Osteocyte (in vitro differentiated cells): ENCODE results near the gene PKMYT1. TPM values are rescaled to one million over a fixed set of nuclear protein-coding genes. Genes with fewer than 3 reads are reported as not detected.

Experiments used
- DNase-seq: peaks from one replicate; pipeline ENCODE4 v3.0.0; 2021; ENCODE audit warnings: mixed read lengths; ENCODE audit not compliant: unreplicated experiment; ENCODE audit errors: extremely low spot score
- H3K27ac Mint-ChIP-seq: one replicate; pipeline ENCODE4 v1.8.0; 2021; ENCODE audit warnings: mild to moderate bottlenecking, mixed read lengths; ENCODE audit not compliant: unreplicated experiment
- H3K27me3 Mint-ChIP-seq: one replicate; pipeline ENCODE4 v1.8.0; 2021; ENCODE audit warnings: mixed read lengths; ENCODE audit not compliant: unreplicated experiment
- H3K36me3 Mint-ChIP-seq: one replicate; pipeline ENCODE4 v1.8.0; 2021; ENCODE audit warnings: mixed read lengths; ENCODE audit not compliant: unreplicated experiment
- H3K4me1 Mint-ChIP-seq: one replicate; pipeline ENCODE4 v1.8.0; 2021; ENCODE audit warnings: mixed read lengths; ENCODE audit not compliant: unreplicated experiment
- H3K4me3 Mint-ChIP-seq: one replicate; pipeline ENCODE4 v1.8.0; 2021; ENCODE audit warnings: mild to moderate bottlenecking, moderate library complexity, mixed read lengths; ENCODE audit not compliant: unreplicated experiment
- H3K9me3 Mint-ChIP-seq: one replicate; pipeline ENCODE4 v1.8.0; 2021; ENCODE audit warnings: mixed read lengths; ENCODE audit not compliant: unreplicated experiment
- CTCF ChIP-seq: fragments of 200-600 bp; sonication (generic); IDR thresholded peaks from 2 replicates; pipeline ENCODE4 v1.5.0; 2021; ENCODE audit warnings: antibody characterized with exemption, mild to moderate bottlenecking, moderate library complexity
- long read RNA-seq: library from polyadenylated mRNA; unstranded; transcript quantifications from one replicate; pipeline ENCODE4 v2.0.0, GENCODE V29; 2021
- total RNA-seq: library from RNA; stranded (reverse); gene quantifications from 2 replicates; pipeline ENCODE4 v1.2.1, GENCODE V29; 2021

Gene PKMYT1
- 10.4 and 14.0 TPM in 2 replicates for total RNA-seq
- long read RNA-seq, partial matches to known transcripts: 0 of 1 reads
- long read RNA-seq, other reads (novel, unspliced or antisense): 1 of 1 reads

- Mint-ChIP-seq H3K27ac (peak within 1 kb of the TSS; percentile 77), H3K9me3 (no peaks in the 10 kb centered on the region), H3K4me1 (peaks cover 15% of the 10 kb centered on the region), H3K4me3 (peak within 1 kb of the TSS; percentile 75), H3K36me3 (no peaks in the 10 kb centered on the region), H3K27me3 (no peaks in the 10 kb centered on the region)
- peak; percentile 98 for DNase-seq
- no peak for TF ChIP-seq CTCF
Measured at GRCh38 chr16:2980227-2981176, at the start of gene PKMYT1. TSS of gene PKMYT1 (minus strand) at chr16:2980446. CDS start at chr16:2979657, 789 bp downstream.

- peaks cover 2% of the 10 kb centered on the region for H3K36me3 Mint-ChIP-seq
- H3K27ac Mint-ChIP-seq: no peak overlapping the region
- no peak overlapping the region for H3K4me3 Mint-ChIP-seq
- no peak for TF ChIP-seq CTCF
- H3K9me3 Mint-ChIP-seq: no peaks in the 10 kb centered on the region
- H3K27me3 Mint-ChIP-seq: peaks cover 24% of the 10 kb centered on the region
- peaks cover 2% of the 10 kb centered on the region for H3K4me1 Mint-ChIP-seq
- no peak for DNase-seq
Measured at GRCh38 chr16:3029491-3030221, 49.4 kb upstream of the PKMYT1 start.

- TF ChIP-seq CTCF: no peak
- Mint-ChIP-seq H3K9me3 (no peaks in the 10 kb centered on the region), H3K36me3 (peaks cover 2% of the 10 kb centered on the region), H3K27me3 (peaks cover 16% of the 10 kb centered on the region), H3K4me1 (peaks cover 6% of the 10 kb centered on the region), H3K27ac (no peak overlapping the region), H3K4me3 (no peak overlapping the region)
- no peak for DNase-seq
Measured at GRCh38 chr16:3028716-3029319, 48.6 kb upstream of the PKMYT1 start.

DNA sequence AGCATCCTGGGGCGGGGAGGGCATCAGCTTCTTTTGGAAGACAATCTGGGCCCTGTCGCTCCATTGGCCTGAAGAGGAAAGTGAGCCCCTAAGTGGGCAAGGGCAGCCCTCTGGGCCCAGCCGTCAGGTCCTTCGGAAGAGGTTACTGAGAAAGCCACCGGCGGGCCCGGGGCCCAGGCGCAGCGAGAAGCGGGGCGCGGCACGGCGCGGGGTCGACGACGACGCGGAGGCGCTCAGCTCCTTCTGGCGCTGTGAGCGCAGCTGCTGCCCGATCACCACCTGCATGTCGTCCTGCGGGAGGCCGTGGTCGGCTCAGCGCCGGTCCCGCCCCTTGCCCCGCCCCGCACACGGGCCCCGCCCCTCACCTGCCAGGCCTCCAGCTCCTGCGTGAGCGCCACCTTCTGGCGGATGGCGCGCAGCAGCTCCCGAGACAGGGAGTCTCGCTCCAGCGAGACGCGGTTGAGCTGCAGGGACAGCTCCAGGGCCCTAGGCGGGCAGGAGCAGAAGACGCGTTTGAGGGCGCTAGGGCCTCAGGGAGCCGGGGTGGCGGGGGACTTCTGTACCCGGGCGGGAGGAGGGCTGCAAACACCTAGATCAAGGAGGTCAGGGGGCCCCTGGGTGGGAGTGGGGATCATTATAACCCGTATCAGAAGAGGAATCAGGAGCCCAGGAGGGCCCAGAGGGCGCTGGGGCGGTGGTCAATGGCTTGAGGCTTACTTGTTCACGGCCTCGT is 47.9 kb upstream of the PKMYT1 start:
- Mint-ChIP-seq H3K27ac (no peak overlapping the region), H3K36me3 (peaks cover 2% of the 10 kb centered on the region), H3K27me3 (peaks cover 9% of the 10 kb centered on the region), H3K9me3 (no peaks in the 10 kb centered on the region), H3K4me1 (peaks cover 6% of the 10 kb centered on the region), H3K4me3 (peak overlapping the region; percentile 6)
- peak; percentile 91 for DNase-seq
- TF ChIP-seq CTCF: peak; percentile 79
